Measurements from ENCODE around the gene NLRP14. TPM values are rescaled to one million over a fixed set of nuclear protein-coding genes. Genes with fewer than 3 reads are reported as not detected.

Gene NLRP14
- total and polyA plus RNA-seq, 2 donors (not counting 1 experiment from before 2014, with no cell fraction given), result 0.04 to 0.07 TPM

- no peaks in the 10 kb centered on the region for H3K9me3 Mint-ChIP-seq (ENCODE audit: insufficient read depth)
- Histone ChIP-seq H3K4me3 (ENCODE audit: control extremely low read depth in 1 of 5, extremely low read depth in 1 of 5, insufficient read depth in 1 of 5, low read depth in 2 of 5, low read length in 4 of 5) (no peak overlapping the region), H3K4me1 (ENCODE audit: control insufficient read depth in 2 of 2, insufficient read depth in 2 of 2, low read length in 2 of 2) (no peaks in the 10 kb centered on the region), H3K4me2 (replicated peaks; ENCODE audit: low read depth, low read length, poor library complexity, severe bottlenecking) (no peak overlapping the region), H3K9ac (ENCODE audit: low read length) (no peak overlapping the region), H3K27me3 (replicated peaks in 1 of 4; ENCODE audit: control extremely low read depth in 1 of 4, control insufficient read depth in 3 of 4, insufficient read depth in 4 of 4, low read length in 3 of 4) (no peaks in the 10 kb centered on the region), H4K20me1 (ENCODE audit: control insufficient read depth, insufficient read depth, low read length, poor library complexity, severe bottlenecking) (no peaks in the 10 kb centered on the region), H3K79me2 (ENCODE audit: control insufficient read depth, insufficient read depth, low read length) (no peaks in the 10 kb centered on the region), H3K27ac (ENCODE audit: low read length in 2 of 2) (no peak overlapping the region), H2AFZ (ENCODE audit: insufficient read depth, low read depth, low read length, poor library complexity, severe bottlenecking) (no peak overlapping the region), H3K9me3 (ENCODE audit: control extremely low read depth in 1 of 3, control insufficient read depth in 2 of 3, insufficient read depth in 1 of 3, low read length in 2 of 3) (no peaks in the 10 kb centered on the region), H3K36me3 (replicated peaks in 1 of 2; ENCODE audit: control extremely low read depth in 1 of 2, control insufficient read depth in 1 of 2, extremely low read depth in 1 of 2, insufficient read depth in 2 of 2, low read length in 1 of 2) (no peaks in the 10 kb centered on the region)
- ATAC-seq (ENCODE audit: low read depth), result no peak
- ChIA-PET POLR2A (no interaction called here), CTCF (no interaction called here)
- TF ChIP-seq CTCF (IDR thresholded peaks at IDR 0.05) (no peak), EZH2 (IDR thresholded peaks at IDR 0.05; ENCODE audit: borderline replicate concordance, insufficient read depth, low read depth, low read length, poor library complexity, severe bottlenecking) (no peak)
- no peaks in the 10 kb centered on the region for H3K27me3 Mint-ChIP-seq
- H3K4me3 Mint-ChIP-seq, result no peak overlapping the region
- H3K4me1 Mint-ChIP-seq, result no peaks in the 10 kb centered on the region
- intact Hi-C loops (cut with micrococcal nuclease), result no loop called here
- no peak overlapping the region for H3K27ac Mint-ChIP-seq
- no peak for DNase-seq
Measured at GRCh38 chr11:6995703-6996102, 24.6 kb upstream of the NLRP14 start.

GRCh38 chr11:7004482-7004881 is 15.8 kb upstream of the NLRP14 start:
- no peak overlapping the region for H3K9ac ChIP-seq (ENCODE audit: low read length)
- H3K4me3 Mint-ChIP-seq, result no peak overlapping the region
- H3K4me2 ChIP-seq (replicated peaks; ENCODE audit: low read depth, low read length, poor library complexity, severe bottlenecking), result no peak overlapping the region
- DNase-seq (no peak), ATAC-seq (ENCODE audit: low read depth) (no peak)
- H3K79me2 ChIP-seq (ENCODE audit: control insufficient read depth, insufficient read depth, low read length), result no peaks in the 10 kb centered on the region
- CTCF ChIA-PET, result no interaction called here
- H3K4me1 Mint-ChIP-seq, result no peaks in the 10 kb centered on the region
- no peaks in the 10 kb centered on the region for H3K9me3 Mint-ChIP-seq (ENCODE audit: insufficient read depth)
- 80% methylated on average over 2 of the region's 3 CpGs for WGBS (ENCODE audit: insufficient coverage)
- no peak overlapping the region for H2AFZ ChIP-seq (ENCODE audit: insufficient read depth, low read depth, low read length, poor library complexity, severe bottlenecking)
- no peaks in the 10 kb centered on the region for H3K9me3 ChIP-seq (ENCODE audit: control extremely low read depth in 1 of 3, control insufficient read depth in 2 of 3, insufficient read depth in 1 of 3, low read length in 2 of 3)
- H4K20me1 ChIP-seq (ENCODE audit: control insufficient read depth, insufficient read depth, low read length, poor library complexity, severe bottlenecking), result no peaks in the 10 kb centered on the region
- no peaks in the 10 kb centered on the region for H3K36me3 ChIP-seq (replicated peaks in 1 of 2; ENCODE audit: control extremely low read depth in 1 of 2, control insufficient read depth in 1 of 2, extremely low read depth in 1 of 2, insufficient read depth in 2 of 2, low read length in 1 of 2)
- intact Hi-C loops (cut with micrococcal nuclease), result no loop called here
- no peak overlapping the region for H3K27ac ChIP-seq (ENCODE audit: low read length in 2 of 2)
- TF ChIP-seq CTCF (IDR thresholded peaks at IDR 0.05) (no peak), EZH2 (IDR thresholded peaks at IDR 0.05; ENCODE audit: borderline replicate concordance, insufficient read depth, low read depth, low read length, poor library complexity, severe bottlenecking) (no peak)
- no peaks in the 10 kb centered on the region for H3K4me1 ChIP-seq (ENCODE audit: control insufficient read depth in 2 of 2, insufficient read depth in 2 of 2, low read length in 2 of 2)
- H3K27ac Mint-ChIP-seq, result no peak overlapping the region
- H3K27me3 ChIP-seq (replicated peaks in 1 of 4; ENCODE audit: control extremely low read depth in 1 of 4, control insufficient read depth in 3 of 4, insufficient read depth in 4 of 4, low read length in 3 of 4), result peaks cover 0 to 4% (median 0%) of the 10 kb centered on the region in 4 experiments
- POLR2A ChIA-PET, result no interaction called here
- H3K27me3 Mint-ChIP-seq, result no peaks in the 10 kb centered on the region
- no peak overlapping the region for H3K4me3 ChIP-seq (ENCODE audit: control extremely low read depth in 1 of 5, extremely low read depth in 1 of 5, insufficient read depth in 1 of 5, low read depth in 2 of 5, low read length in 4 of 5)

Data from B cell (primary cell).